ENCODE measurements around the gene SLC22A1. TPM values are rescaled to one million over a fixed set of nuclear protein-coding genes. Genes with fewer than 3 reads are reported as not detected.
"Not testable (repeated sequence)": the region's sequence is repeated elsewhere in the genome, so short reads cannot be mapped to it uniquely, and the experiment has no call there.

The SLC22A1 gene
- total and polyA plus RNA-seq, 10 of the 15 experiments (the other 5 are each of a cell fraction or from before 2014, with no cell fraction given) = 0.09 to 0.28 (median 0.15) TPM; not detected in 3

DNA sequence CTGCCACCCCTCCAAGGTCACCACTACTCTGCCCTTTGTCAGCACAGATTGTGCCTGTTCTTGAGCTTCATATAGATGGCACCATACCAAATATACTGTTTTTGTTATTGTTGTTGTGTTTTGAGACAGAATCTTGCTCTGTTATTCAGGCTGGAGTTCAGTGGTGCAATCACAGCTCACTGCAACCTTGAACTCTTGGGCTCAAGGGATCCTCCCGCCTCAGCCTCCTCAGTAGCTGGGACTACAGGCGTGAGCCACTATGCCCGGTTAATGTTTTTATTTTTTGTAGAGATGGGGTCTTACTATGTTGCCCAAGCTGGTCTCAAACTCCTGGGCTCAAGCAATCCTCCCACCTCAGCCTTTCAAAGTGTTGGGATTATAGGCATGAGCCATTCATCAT is 18.9 kb downstream of the SLC22A1 start:
- H3K4me2 ChIP-seq (ENCODE audit: control insufficient read depth, insufficient read depth); H3K27ac ChIP-seq (ENCODE audit: control insufficient read depth, insufficient read depth); SMC1A ChIA-PET (ENCODE audit: uncharacterized antibody, unreplicated experiment); H4K20me1 ChIP-seq (ENCODE audit: control insufficient read depth, insufficient read depth); intact Hi-C loops (cut with micrococcal nuclease; ENCODE audit: unreplicated experiment); H3K9me3 ChIP-seq (replicated peaks; ENCODE audit: control insufficient read depth, insufficient read depth, low read length); FAIRE-seq; H3K4me1 ChIP-seq (ENCODE audit: control insufficient read depth, insufficient read depth, low read length); DNase-seq (ENCODE audit: low read depth, low spot score); H2AFZ ChIP-seq (ENCODE audit: control insufficient read depth, low read depth, low read length); H3K27me3 ChIP-seq (replicated peaks in 1 of 2; ENCODE audit: control insufficient read depth in 2 of 2, insufficient read depth in 2 of 2, low read length in 1 of 2); BruUV-seq (replicated peaks); POLR2A ChIA-PET; H3K79me2 ChIP-seq (ENCODE audit: control insufficient read depth, insufficient read depth, low read length); H3K9ac ChIP-seq (ENCODE audit: control insufficient read depth, insufficient read depth, low read length); H3K4me3 ChIP-seq; H3K36me3 ChIP-seq (ENCODE audit: control insufficient read depth in 2 of 2, insufficient read depth in 2 of 2, low read length in 1 of 2); ATAC-seq: not testable (repeated sequence)
- WGBS (ENCODE audit: insufficient coverage, insufficient replicate concordance, low lambda C conversion rate, missing lambda C conversion rate) = 80% methylated on average over 3 of the region's 3 CpGs
- ChIA-PET RAD21 (ENCODE audit: unreplicated experiment) (interaction anchor here (1.2 kb wide), 1 partner anchor 315 kb away, joined by 5 read pairs; no protein-coding TSS in a partner anchor), CTCF (interaction anchor here (1.2 to 2.4 kb wide), 3 partner anchors 43 to 315 kb away, joined by 3 to 13 read pairs (median 4); no protein-coding TSS in a partner anchor)
- in situ Hi-C loops (cut with MboI) = loop anchor here (5.0 kb wide), 1 partner anchor 317 kb away; no protein-coding TSS in a partner anchor

DNA sequence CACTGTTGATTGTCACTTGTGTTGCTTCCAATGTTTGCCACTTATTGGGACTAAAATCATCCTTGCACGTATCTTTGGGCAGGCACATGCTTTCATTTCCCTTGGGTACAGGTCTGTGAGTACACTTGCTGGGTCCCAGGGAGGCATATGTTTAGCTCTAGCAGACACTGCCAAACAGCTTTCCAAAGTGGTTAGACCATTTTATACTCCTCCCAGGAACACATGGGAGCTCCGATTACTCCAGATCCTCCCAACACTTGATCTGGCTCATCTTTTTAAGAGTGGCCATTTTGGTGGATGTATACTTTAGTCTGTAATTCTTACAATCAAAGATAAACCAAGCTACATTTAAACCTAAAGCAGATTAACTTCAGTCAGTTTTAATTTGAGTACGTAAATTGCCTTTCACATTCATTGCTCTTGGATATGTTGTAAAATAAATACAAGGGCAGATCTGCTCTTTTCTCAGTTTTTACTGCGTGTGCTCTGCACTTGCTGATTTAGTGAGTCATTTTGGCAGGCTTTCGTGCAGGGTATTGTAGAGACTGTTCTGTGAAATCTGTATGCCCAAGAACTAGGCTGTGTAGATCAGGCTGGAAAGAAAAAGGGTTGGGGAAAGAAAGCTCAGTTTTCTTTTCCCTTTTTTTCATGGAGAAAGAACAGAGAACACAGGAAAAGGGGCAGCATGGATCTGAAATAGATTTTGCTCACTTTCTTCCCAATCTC is 19.5 kb downstream of the SLC22A1 start:
- intact Hi-C loops (cut with micrococcal nuclease; ENCODE audit: unreplicated experiment) (no loop called here), in situ Hi-C loops (cut with MboI) (loop anchor here (5.0 kb wide), 1 partner anchor 316 kb away; no protein-coding TSS in a partner anchor)
- ChIA-PET RAD21 (ENCODE audit: unreplicated experiment) (interaction anchor here (1.2 to 1.6 kb wide), 2 partner anchors 278 to 315 kb away, joined by 5 read pairs; no protein-coding TSS in a partner anchor), CTCF (interaction anchor here (1.2 to 2.4 kb wide), 3 partner anchors 42 to 314 kb away, joined by 3 to 13 read pairs (median 4); no protein-coding TSS in a partner anchor), POLR2A (no interaction called here), SMC1A (ENCODE audit: uncharacterized antibody, unreplicated experiment) (interaction anchor here (1.0 to 1.3 kb wide), 2 partner anchors 314 to 340 kb away, joined by 4 to 5 read pairs; no protein-coding TSS in a partner anchor)
- H2AFZ ChIP-seq (ENCODE audit: control insufficient read depth, low read depth, low read length) = no peak overlapping the region
- BruUV-seq (replicated peaks) = no TSS peak
- H3K4me2 ChIP-seq (ENCODE audit: control insufficient read depth, insufficient read depth) = no peak overlapping the region
- FAIRE-seq = no peak
- no peaks in the 10 kb centered on the region for H3K79me2 ChIP-seq (ENCODE audit: control insufficient read depth, insufficient read depth, low read length)
- H3K36me3 ChIP-seq (ENCODE audit: control insufficient read depth in 2 of 2, insufficient read depth in 2 of 2, low read length in 1 of 2) = no peaks in the 10 kb centered on the region
- no peak overlapping the region for H3K4me3 ChIP-seq
- H3K9ac ChIP-seq (ENCODE audit: control insufficient read depth, insufficient read depth, low read length) = no peak overlapping the region
- H4K20me1 ChIP-seq (ENCODE audit: control insufficient read depth, insufficient read depth) = no peaks in the 10 kb centered on the region
- DNase-seq (ENCODE audit: low read depth, low spot score) = no peak
- WGBS (ENCODE audit: insufficient coverage, insufficient replicate concordance, low lambda C conversion rate, missing lambda C conversion rate) = 59% methylated on average over 5 of the region's 5 CpGs
- no peaks in the 10 kb centered on the region for H3K9me3 ChIP-seq (replicated peaks; ENCODE audit: control insufficient read depth, insufficient read depth, low read length)
- TF ChIP-seq RCOR1 (conservative IDR thresholded peaks at IDR 0.05; ENCODE audit: low read depth, low read length) (no peak), IRF4 (IDR thresholded peaks at IDR 0.05; ENCODE audit: low read depth, low read length) (no peak), RFX5 (IDR thresholded peaks at IDR 0.05; ENCODE audit: low read depth, low read length) (no peak), NRF1 (conservative IDR thresholded peaks at IDR 0.05; ENCODE audit: low read depth, low read length) (no peak), MTA2 (IDR thresholded peaks at IDR 0.05; ENCODE audit: low read depth) (no peak), CHD1 (IDR thresholded peaks at IDR 0.05; ENCODE audit: low read depth, low read length) (no peak), STAT1 (conservative IDR thresholded peaks at IDR 0.05) (no peak), NFYA (IDR thresholded peaks at IDR 0.05; ENCODE audit: borderline replicate concordance, low read depth, low read length) (no peak), KLF5 (IDR thresholded peaks at IDR 0.05; ENCODE audit: partially characterized antibody) (no peak), ZNF384 (IDR thresholded peaks at IDR 0.05; ENCODE audit: borderline replicate concordance, low read depth, low read length) (no peak)
- no peaks in the 10 kb centered on the region for H3K4me1 ChIP-seq (ENCODE audit: control insufficient read depth, insufficient read depth, low read length)
- no peaks in the 10 kb centered on the region; a peak in 1 of 4 replicates for H3K27me3 ChIP-seq (replicated peaks in 1 of 2; ENCODE audit: control insufficient read depth in 2 of 2, insufficient read depth in 2 of 2, low read length in 1 of 2)
- no peak for ATAC-seq
- H3K27ac ChIP-seq (ENCODE audit: control insufficient read depth, insufficient read depth) = no peak overlapping the region

Measured in GM12878 (cell line).